HG02588 (cell line): ENCODE results near the gene USP53.
"Not testable (repeated sequence)": the region's sequence is repeated elsewhere in the genome, so short reads cannot be mapped to it uniquely, and the experiment has no call there.

Source experiments
- ATAC-seq: cut with Tn5 transposase; IDR thresholded peaks from one replicate; pipeline ENCODE4 v1.9.1; 2021; ENCODE audit warnings: mild to moderate bottlenecking, moderate library complexity; ENCODE audit not compliant: unreplicated experiment

Gene USP53

GRCh38 chr4:119266153-119266552 lies 53.6 kb downstream of the USP53 start:
- no peak for ATAC-seq

GRCh38 chr4:119268466-119268865 lies 56.0 kb downstream of the USP53 start:
- no peak for ATAC-seq

DNA sequence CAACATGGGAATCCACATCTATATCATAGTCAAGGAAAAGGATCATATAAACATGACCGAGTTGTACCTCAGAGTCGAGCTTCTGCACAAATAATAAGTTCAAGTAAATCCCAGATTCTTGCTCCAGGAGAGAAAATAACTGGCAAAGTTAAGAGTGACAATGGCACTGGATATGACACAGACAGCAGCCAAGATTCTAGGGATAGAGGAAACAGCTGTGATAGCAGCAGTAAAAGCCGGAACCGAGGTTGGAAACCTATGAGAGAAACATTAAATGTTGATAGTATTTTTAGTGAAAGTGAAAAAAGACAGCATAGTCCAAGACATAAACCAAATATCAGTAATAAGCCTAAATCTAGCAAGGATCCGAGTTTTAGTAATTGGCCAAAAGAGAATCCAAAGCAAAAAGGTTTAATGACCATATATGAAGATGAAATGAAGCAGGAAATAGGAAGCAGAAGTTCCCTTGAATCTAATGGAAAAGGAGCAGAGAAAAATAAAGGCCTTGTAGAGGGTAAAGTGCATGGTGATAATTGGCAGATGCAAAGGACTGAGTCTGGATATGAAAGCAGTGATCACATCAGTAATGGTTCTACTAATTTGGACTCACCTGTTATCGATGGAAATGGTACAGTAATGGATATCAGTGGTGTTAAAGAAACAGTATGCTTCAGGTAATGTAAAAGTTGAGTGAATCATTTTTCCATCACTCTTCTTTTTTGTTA lies 59.0 kb downstream of the USP53 start:
- no peak for ATAC-seq

DNA sequence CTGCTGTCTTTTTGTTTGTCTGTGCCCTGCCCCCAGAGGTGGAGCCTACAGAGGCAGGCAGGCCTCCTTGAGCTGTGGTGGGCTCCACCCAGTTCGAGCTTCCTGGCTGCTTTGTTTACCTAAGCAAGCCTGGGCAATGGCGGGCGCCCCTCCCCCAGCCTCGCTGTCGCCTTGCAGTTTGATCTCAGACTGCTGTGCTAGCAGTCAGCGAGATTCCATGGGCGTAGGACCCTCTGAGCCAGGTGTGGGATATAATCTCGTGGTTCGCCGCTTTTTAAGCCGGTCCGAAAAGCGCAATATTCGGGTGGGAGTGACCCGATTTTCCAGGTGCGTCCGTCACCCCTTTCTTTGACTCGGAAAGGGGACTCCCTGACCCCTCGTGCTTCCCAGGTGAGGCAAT lies 67.0 kb downstream of the USP53 start:
- ATAC-seq = not testable (repeated sequence)

DNA sequence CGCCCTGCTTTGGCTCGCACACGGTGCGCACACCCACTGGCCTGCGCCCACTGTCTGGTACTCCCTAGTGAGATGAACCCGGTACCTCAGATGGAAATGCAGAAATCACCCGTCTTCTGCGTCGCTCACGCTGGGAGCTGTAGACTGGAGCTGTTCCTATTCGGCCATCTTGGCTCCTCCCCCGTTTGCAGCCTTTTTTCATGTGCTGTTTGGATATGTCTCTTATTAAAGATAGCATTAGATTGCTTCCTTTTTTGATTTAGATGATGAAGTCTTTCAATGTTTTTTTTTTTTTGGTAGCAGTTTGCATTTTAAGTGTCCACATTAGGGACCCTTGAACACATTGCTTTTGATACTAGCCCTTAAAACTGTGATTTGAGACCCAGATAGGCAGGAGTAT lies 67.4 kb downstream of the USP53 start:
- not testable (repeated sequence) for ATAC-seq

DNA sequence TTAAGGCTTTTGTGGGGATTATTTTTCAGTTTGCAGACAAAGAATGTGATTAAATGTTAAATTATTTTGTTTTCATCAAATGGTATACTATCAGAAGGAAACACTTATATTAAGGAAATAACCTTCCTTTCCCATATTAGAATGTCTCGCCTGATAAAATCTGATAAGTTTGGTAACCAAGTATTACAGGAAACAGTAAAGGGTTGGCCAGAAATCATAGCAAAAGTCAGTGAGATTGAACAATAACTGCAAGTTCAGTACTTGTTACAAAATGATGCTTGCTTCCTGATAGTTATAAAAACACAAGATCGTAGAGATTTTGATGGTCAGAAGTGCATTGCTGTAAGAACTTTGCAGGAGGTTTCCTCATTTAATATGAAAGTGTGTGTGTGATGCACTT lies 68.9 kb downstream of the USP53 start:
- no peak for ATAC-seq

- ATAC-seq = peak; percentile 58
Measured at GRCh38 chr4:119284876-119285780, 72.6 kb downstream of the USP53 start.

DNA sequence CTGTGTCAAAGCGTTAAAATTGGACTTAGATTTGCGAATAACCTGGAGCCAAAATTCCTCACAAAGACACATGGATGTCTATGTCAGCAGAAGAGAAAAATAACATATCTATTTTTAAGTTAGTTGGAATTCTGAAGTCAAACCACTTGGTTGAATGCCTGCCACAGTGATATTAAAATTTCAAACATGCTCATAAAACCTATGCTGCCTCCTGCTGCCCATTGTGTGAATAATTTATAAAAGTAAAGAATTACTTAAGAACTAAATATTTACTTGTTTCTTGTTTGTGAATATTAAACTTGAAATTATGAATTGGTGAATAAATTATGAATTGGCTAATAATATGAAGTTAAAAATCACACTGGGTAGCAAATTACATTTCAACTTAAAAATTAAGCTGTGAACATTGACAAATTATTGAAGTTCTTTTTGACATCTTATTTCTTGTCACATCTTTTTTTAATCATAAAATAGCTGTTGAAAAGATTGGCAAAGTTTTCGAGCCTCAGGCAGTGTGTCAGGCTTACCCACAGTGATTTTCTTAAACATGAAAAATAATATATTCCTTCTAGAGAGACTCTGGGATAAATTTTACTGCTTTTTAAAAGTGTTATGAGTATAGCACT lies 74.0 kb downstream of the USP53 start:
- no peak for ATAC-seq

DNA sequence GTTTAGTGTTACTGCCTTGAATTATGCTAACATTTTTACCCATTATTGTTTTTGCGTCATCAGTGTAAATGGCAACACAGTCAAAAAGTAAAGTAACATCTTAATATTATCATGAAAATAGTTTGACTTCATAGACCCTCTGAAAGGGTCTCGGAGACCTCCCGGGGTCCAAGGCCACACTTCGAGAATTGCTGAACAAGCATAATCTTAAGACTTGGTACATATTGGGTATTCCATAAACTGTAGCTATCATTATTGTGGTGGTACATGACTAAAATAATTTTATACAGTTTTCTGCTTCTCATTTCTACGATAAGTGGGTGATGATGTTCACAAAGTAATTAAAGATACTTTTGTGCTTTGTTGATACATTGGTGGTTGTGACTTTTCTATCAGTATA lies 76.8 kb downstream of the USP53 start:
- no peak for ATAC-seq

DNA sequence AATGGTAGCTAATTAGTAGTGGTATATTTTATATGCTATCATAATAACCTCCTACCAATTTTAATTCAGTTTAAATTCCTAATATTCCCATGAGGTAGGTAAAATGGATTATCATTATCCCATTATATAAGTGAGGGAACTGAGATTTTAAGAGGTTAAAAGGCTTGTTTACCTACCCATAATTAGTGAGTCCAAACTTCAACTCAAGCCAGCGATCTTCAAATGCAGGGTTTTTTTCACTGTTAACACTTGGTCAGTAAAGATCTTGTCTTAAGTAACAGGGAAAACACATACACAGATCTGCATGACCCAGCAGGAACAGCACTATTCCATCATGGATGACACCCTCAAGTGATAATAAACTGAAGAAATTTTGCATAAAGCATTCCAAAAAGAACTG lies 78.1 kb downstream of the USP53 start:
- ATAC-seq = no peak

- no peak for ATAC-seq
Measured at GRCh38 chr4:119296356-119296755, 83.8 kb downstream of the USP53 start.

DNA sequence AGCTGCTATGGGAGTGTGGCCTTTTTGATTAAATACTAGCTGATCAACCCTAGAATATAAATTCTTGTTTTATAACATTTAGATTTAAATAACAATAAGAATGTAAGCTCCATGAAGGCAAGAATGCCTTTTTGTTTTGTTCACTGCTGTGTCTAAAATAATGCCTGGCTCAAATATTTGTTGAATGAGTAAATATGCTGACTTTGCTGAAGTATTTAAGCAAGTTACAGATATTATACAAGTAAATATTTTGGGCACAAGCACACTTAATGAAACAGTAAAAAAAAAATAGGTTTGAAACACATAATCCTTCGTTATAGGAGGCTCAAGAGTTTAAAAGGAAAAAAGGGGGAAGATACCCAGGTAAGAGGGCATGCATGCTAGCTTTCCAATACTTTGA lies 85.3 kb downstream of the USP53 start:
- no peak for ATAC-seq

- ATAC-seq = no peak
Measured at GRCh38 chr4:119299260-119299671, 86.8 kb downstream of the USP53 start.

GRCh38 chr4:119299741-119300100 lies 87.2 kb downstream of the USP53 start:
- peak; percentile 60 for ATAC-seq

DNA sequence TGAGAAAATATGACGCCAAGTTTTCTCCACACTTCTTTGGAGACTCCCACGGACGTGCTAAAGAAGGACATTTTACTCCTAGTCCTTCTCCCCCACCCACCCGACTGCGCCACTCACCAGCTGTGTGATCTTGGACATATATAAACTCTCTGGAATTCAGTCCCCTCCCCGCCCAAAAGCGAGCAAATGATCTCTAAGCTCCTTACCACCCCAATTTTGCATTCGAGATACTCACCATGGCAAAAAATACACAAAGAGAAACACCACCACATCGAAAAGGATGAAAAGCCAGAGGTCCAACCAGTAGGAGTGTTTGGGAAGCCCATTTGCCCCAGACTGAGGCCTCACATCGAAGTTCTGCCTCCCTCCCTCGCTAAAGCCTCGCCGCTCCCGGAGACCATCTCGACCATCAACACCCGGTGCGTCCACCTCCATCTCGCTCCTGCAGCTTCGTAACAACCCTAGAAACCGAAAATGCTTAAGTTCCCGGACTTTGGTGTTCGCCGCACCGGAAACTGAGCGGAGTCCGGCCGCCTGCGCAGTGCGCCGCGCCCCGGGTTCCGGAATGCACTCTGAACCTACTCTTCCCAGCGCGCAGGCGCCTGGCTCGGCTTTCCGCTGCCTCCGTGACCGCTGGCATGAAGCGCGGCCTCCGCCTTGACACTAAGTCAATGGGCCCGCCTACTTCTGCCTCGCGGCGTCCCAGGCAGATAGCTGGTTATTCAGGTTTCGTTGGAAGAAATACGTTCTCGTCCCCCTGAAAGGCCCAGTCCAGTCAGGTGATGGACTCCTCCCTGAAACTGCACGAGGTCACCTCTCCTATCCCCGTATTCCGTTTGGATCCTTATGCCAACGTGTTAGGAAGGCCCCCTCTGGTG lies 87.8 kb downstream of the USP53 start:
- ATAC-seq = peak; percentile 95

GRCh38 chr4:119302073-119302832 lies 89.7 kb downstream of the USP53 start:
- no peak for ATAC-seq

GRCh38 chr4:119303587-119304305 lies 91.2 kb downstream of the USP53 start:
- ATAC-seq = no peak

- ATAC-seq = no peak
Measured at GRCh38 chr4:119304431-119304830, 91.9 kb downstream of the USP53 start.

- ATAC-seq = no peak
Measured at GRCh38 chr4:119307606-119308005, 95.1 kb downstream of the USP53 start.
